GM18907 (cell line): ENCODE results near the gene TNNT2.

Source experiments
- ATAC-seq: cut with Tn5 transposase; IDR thresholded peaks from one replicate; pipeline ENCODE4 v1.9.1; 2021; ENCODE audit warnings: mild to moderate bottlenecking, moderate library complexity; ENCODE audit not compliant: unreplicated experiment

The TNNT2 gene

GRCh38 chr1:201320168-201320788 is 57.2 kb downstream of the TNNT2 start:
- ATAC-seq: no peak

DNA sequence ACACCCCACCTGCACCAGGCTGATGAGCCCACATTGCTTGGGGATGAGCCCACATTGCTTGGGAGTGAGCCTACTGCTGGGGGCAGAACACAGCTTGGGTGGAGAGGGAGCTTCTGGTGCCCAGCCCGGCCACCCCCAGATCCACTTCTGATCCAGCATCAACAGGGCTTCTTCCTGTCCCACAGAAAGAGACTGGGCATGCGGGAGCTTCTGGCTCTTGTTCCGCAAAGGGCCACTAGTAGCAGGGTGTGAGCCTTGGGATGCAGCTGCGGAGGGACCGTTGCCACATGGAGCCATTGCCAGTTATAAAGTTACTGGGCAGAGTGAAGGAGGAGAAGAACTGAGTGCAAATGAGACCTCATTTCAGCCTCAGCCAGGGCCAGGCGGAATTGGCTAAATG is 57.8 kb downstream of the TNNT2 start:
- ATAC-seq: no peak

GRCh38 chr1:201318504-201319340 is 58.8 kb downstream of the TNNT2 start:
- ATAC-seq: no peak

- no peak for ATAC-seq
These were observed 59.9 kb downstream of the TNNT2 start for GRCh38 chr1:201317551-201317950.

DNA sequence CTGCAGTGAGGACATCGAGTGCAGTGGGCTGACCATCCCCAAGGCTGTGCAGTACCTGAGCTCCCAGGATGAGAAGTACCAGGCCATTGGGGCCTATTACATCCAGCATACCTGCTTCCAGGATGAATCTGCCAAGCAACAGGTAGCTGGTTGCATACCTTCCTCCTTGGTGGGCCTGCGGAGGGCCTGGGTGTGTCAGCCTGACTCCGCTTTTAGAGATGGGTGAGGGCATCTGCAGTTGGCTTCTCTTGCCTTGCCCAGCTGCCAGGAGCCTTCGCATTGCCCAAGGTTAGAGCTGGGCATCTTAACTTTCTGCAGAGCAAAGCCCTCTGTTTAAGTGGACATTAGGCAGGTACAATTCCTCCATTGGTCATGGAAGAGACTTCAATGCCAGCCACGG is 60.9 kb downstream of the TNNT2 start:
- ATAC-seq: no peak

DNA sequence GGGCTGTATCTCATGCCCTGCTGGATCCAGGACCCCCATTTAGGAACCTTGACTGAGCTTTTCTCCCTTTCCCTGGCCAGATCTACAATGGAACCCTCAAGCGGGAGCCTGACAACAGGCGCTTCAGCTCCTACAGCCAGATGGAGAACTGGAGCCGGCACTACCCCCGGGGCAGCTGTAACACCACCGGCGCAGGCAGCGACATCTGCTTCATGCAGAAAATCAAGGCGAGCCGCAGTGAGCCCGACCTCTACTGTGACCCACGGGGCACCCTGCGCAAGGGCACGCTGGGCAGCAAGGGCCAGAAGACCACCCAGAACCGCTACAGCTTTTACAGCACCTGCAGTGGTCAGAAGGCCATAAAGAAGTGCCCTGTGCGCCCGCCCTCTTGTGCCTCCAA is 64.4 kb downstream of the TNNT2 start:
- ATAC-seq: no peak

DNA sequence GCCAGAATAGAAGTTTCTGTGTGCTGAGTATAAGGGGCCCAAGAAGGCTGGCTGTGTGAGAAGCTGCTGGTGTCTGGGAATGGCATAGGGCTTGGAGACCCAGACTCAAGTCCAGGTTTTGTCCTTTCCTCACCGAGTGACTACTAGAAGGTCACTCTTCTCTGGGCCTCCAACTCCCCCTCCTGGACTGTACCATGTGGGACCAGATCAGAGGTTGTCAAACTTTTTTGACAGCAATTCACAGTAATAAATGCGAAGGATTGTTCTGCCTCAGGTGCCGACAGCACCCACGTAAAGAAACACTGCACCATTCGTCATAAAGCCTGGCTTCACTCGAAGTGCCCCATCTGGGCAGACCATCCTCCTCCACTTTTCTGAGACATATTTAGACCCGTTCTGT is 65.2 kb downstream of the TNNT2 start:
- ATAC-seq: no peak

- no peak for ATAC-seq
These were observed 66.0 kb downstream of the TNNT2 start for GRCh38 chr1:201311356-201312011.

DNA sequence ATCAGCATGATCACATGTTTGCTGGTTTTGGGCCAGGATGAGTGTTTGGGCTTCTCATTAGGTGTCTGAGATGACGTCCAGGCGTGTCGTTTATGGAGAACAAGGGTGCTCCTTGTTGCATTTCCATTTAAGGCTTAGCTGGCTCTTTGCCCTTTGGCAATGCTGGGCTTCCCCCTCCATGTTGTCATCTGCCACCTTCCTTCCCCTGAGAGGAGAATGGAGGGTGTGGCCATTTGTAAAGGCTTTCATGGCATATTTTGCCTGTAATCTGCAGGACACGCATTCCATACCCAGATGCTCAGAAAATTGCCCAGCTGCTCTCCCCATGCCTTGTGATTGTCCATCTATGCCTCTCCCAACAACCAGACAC is 66.5 kb downstream of the TNNT2 start:
- ATAC-seq: no peak

GRCh38 chr1:201310251-201310985 is 67.1 kb downstream of the TNNT2 start:
- no peak for ATAC-seq

- ATAC-seq: no peak
These were observed 68.1 kb downstream of the TNNT2 start for GRCh38 chr1:201309416-201309815.
